ENCODE results near the gene ZNF804B.

Gene ZNF804B

GRCh38 chr7:88835147-88835728, 75.7 kb downstream of the ZNF804B start:
- DNase-seq (ENCODE audit: low spot score) = peak; percentile 18

GRCh38 chr7:88842201-88842600, 82.7 kb downstream of the ZNF804B start:
- no peak for DNase-seq (ENCODE audit: low spot score)

GRCh38 chr7:88845091-88845490, 85.6 kb downstream of the ZNF804B start:
- DNase-seq (ENCODE audit: low spot score) = no peak

- no peak for DNase-seq (ENCODE audit: low spot score)
These were observed 91.7 kb downstream of the ZNF804B start for GRCh38 chr7:88851220-88851619.

GRCh38 chr7:88859288-88859687, 99.8 kb downstream of the ZNF804B start:
- no peak for DNase-seq (ENCODE audit: low spot score)

- no peak for DNase-seq (ENCODE audit: low spot score)
These were observed 106.9 kb downstream of the ZNF804B start for GRCh38 chr7:88866265-88866863.

GRCh38 chr7:88867158-88867557, 107.7 kb downstream of the ZNF804B start:
- DNase-seq (ENCODE audit: low spot score) = no peak

- no peak for DNase-seq (ENCODE audit: low spot score)
These were observed 109.0 kb downstream of the ZNF804B start for GRCh38 chr7:88868456-88868855.

GRCh38 chr7:88881136-88881535, 121.6 kb downstream of the ZNF804B start:
- no peak for DNase-seq (ENCODE audit: low spot score)

GRCh38 chr7:88885131-88885530, 125.6 kb downstream of the ZNF804B start:
- DNase-seq (ENCODE audit: low spot score) = no peak

- no peak for DNase-seq (ENCODE audit: low spot score)
These were observed 129.2 kb downstream of the ZNF804B start for GRCh38 chr7:88888684-88889083.

- no peak for DNase-seq (ENCODE audit: low spot score)
These were observed 151.0 kb downstream of the ZNF804B start for GRCh38 chr7:88910516-88910915.

GRCh38 chr7:88912852-88913251, 153.4 kb downstream of the ZNF804B start:
- no peak for DNase-seq (ENCODE audit: low spot score)

- DNase-seq (ENCODE audit: low spot score) = no peak
These were observed 156.1 kb downstream of the ZNF804B start for GRCh38 chr7:88915615-88916014.

- DNase-seq (ENCODE audit: low spot score) = no peak
These were observed 160.1 kb downstream of the ZNF804B start for GRCh38 chr7:88919478-88920131.

GRCh38 chr7:88922944-88923343, 163.4 kb downstream of the ZNF804B start:
- DNase-seq (ENCODE audit: low spot score) = no peak

GRCh38 chr7:88928276-88928675, 168.8 kb downstream of the ZNF804B start:
- no peak for DNase-seq (ENCODE audit: low spot score)

GRCh38 chr7:88929719-88930118, 170.2 kb downstream of the ZNF804B start:
- no peak for DNase-seq (ENCODE audit: low spot score)

- no peak for DNase-seq (ENCODE audit: low spot score)
These were observed 173.8 kb downstream of the ZNF804B start for GRCh38 chr7:88933285-88933684.

- DNase-seq (ENCODE audit: low spot score) = no peak
These were observed 183.5 kb downstream of the ZNF804B start for GRCh38 chr7:88942815-88943501.

GRCh38 chr7:88951826-88952225, 192.3 kb downstream of the ZNF804B start:
- DNase-seq (ENCODE audit: low spot score) = no peak

- DNase-seq (ENCODE audit: low spot score) = no peak
These were observed 204.9 kb downstream of the ZNF804B start for GRCh38 chr7:88964418-88964817.

- DNase-seq (ENCODE audit: low spot score) = no peak
These were observed 205.9 kb downstream of the ZNF804B start for GRCh38 chr7:88965371-88965770.

Measured in AG20443 (cell line).